IMR-90 (cell line): ENCODE measurements around the gene IGFBP6. TPM values are rescaled to one million over a fixed set of nuclear protein-coding genes. Genes with fewer than 3 reads are reported as not detected.

Experiments used
- ATAC-seq: fragments of 200-7000 bp; cut with Tn5 transposase; 2 replicates; pipeline ENCODE4 v1.9.1; 2020; ENCODE audit warnings: low read depth, mild to moderate bottlenecking, moderate library complexity
- BruUV-seq: library from RNA; stranded (reverse); fragments of 400-500 nt; replicated peaks from 2 replicates; lab custom pipeline; 2021; lab: Mats Ljungman, UMichigan
- CTCF ChIA-PET: fragments of 300-600 bp; formaldehyde crosslinking; extraction: SDS; loops from one replicate; lab custom pipeline; 2021; ENCODE audit warnings: antibody characterized with exemption; lab: Yijun Ruan, JAX
- POLR2A ChIA-PET: fragments of 300-600 bp; sonication (Branson Sonifier 250); formaldehyde crosslinking; loops from one replicate; lab custom pipeline; 2022; ENCODE audit warnings: antibody characterized with exemption; ENCODE audit not compliant: unreplicated experiment; lab: Charles Lee
- DNase-seq: peaks from one replicate; pipeline ENCODE4 v3.0.0; 2013
- H2AFZ ChIP-seq: replicated peaks from 2 replicates; pipeline ENCODE3; 2013; ENCODE audit warnings: low read length, mild to moderate bottlenecking; ENCODE audit not compliant: poor library complexity
- H2AK5ac ChIP-seq: 2 replicates; pipeline ENCODE4 v1.6.1; 2013; ENCODE audit warnings: low read depth, low read length, inconsistent platforms
- H2AK9ac ChIP-seq: replicated peaks from 2 replicates; pipeline ENCODE3; 2013; ENCODE audit warnings: mild to moderate bottlenecking, low read depth, low read length, moderate library complexity; ENCODE audit not compliant: poor library complexity
- H2BK120ac ChIP-seq: 2 replicates; pipeline ENCODE4 v1.6.1; 2013; ENCODE audit warnings: low read depth, low read length, inconsistent platforms
- H2BK15ac ChIP-seq: 3 replicates; pipeline ENCODE4 v1.6.1; 2013; ENCODE audit warnings: low read depth, low read length, inconsistent platforms
- H2BK20ac ChIP-seq: 2 replicates; pipeline ENCODE4 v1.6.1; 2013; ENCODE audit warnings: low read depth, mild to moderate bottlenecking, inconsistent platforms, low read length, moderate library complexity
- H2BK5ac ChIP-seq: 2 replicates; pipeline ENCODE4 v1.6.1; 2013; ENCODE audit warnings: mild to moderate bottlenecking, low read depth, low read length, inconsistent platforms; ENCODE audit not compliant: poor library complexity, severe bottlenecking
- H3K14ac ChIP-seq: replicated peaks from 2 replicates; pipeline ENCODE4 v1.6.1; 2013; ENCODE audit warnings: low read depth, low read length, inconsistent platforms
- H3K18ac ChIP-seq: 2 replicates; pipeline ENCODE4 v1.6.1; 2013; ENCODE audit warnings: low read depth, low read length, control low read depth
- H3K23ac ChIP-seq: 2 replicates; pipeline ENCODE4 v1.6.1; 2013; ENCODE audit warnings: low read depth, low read length, inconsistent platforms
- H3K27ac ChIP-seq: 2 replicates; pipeline ENCODE4 v1.5.1; 2013; ENCODE audit warnings: mild to moderate bottlenecking, control low read depth, low read length; ENCODE audit not compliant: insufficient read depth
- H3K27me3 ChIP-seq: 2 replicates; pipeline ENCODE4 v1.6.1; 2013; ENCODE audit warnings: low read length; ENCODE audit not compliant: control insufficient read depth, insufficient read depth
- H3K36me3 ChIP-seq: 2 replicates; pipeline ENCODE4 v1.6.1; 2013; ENCODE audit warnings: low read length, mixed read lengths; ENCODE audit not compliant: control insufficient read depth, insufficient read depth
- H3K4ac ChIP-seq: 2 replicates; pipeline ENCODE4 v1.6.1; 2013; ENCODE audit warnings: low read depth, low read length, inconsistent platforms
- H3K4me1 ChIP-seq: 2 replicates; pipeline ENCODE4 v1.6.1; 2013; ENCODE audit warnings: low read length, mixed read lengths; ENCODE audit not compliant: control insufficient read depth, insufficient read depth
- H3K4me2 ChIP-seq: 2 replicates; pipeline ENCODE4 v1.6.1; 2013; ENCODE audit warnings: low read depth, mild to moderate bottlenecking, control low read depth, low read length, moderate library complexity
- H3K4me3 ChIP-seq: 2 replicates; pipeline ENCODE4 v1.5.1; 2013; ENCODE audit warnings: low read depth, mild to moderate bottlenecking, control low read depth, low read length, moderate library complexity; ENCODE audit not compliant: insufficient read depth
- H3K56ac ChIP-seq: 2 replicates; pipeline ENCODE4 v1.6.1; 2013; ENCODE audit warnings: low read length, inconsistent platforms; ENCODE audit not compliant: insufficient read depth; ENCODE audit errors: extremely low read depth
- H3K79me1 ChIP-seq, 2 experiments: 2 replicates each; pipeline ENCODE4 v1.6.1; 2013; ENCODE audit warnings: low read length in 2 of 2, inconsistent platforms in 1 of 2, low read depth in 1 of 2
- H3K9ac ChIP-seq: 2 replicates; pipeline ENCODE4 v1.6.1; 2013; ENCODE audit warnings: low read depth, low read length, control low read depth
- H3K9me1 ChIP-seq: 2 replicates; pipeline ENCODE4 v1.6.1; 2013; ENCODE audit warnings: low read length, inconsistent platforms; ENCODE audit not compliant: insufficient read depth
- H3K9me3 ChIP-seq: 2 replicates; pipeline ENCODE4 v1.6.1; 2013; ENCODE audit warnings: low read length; ENCODE audit not compliant: control insufficient read depth, insufficient read depth
- H4K20me1 ChIP-seq: 2 replicates; pipeline ENCODE4 v1.6.1; 2013; ENCODE audit warnings: low read length, inconsistent platforms; ENCODE audit not compliant: insufficient read depth
- H4K5ac ChIP-seq: 2 replicates; pipeline ENCODE4 v1.6.1; 2013; ENCODE audit warnings: mild to moderate bottlenecking, low read depth, low read length, control low read depth
- H4K8ac ChIP-seq, 2 experiments: 2 replicates each; pipeline ENCODE4 v1.6.1; 2013; ENCODE audit warnings: low read depth in 2 of 2, low read length in 2 of 2, control low read depth in 1 of 2, inconsistent platforms in 1 of 2
- H4K91ac ChIP-seq: 2 replicates; pipeline ENCODE4 v1.6.1; 2013; ENCODE audit warnings: low read depth, low read length, inconsistent platforms; ENCODE audit not compliant: insufficient read depth
- BHLHE40 ChIP-seq: fragments of 150-350 bp; IDR thresholded peaks from 2 replicates; pipeline ENCODE4 v1.6.1; 2016; ENCODE audit warnings: mild to moderate bottlenecking, low read depth, low read length
- CHD1 ChIP-seq: IDR thresholded peaks from 2 replicates; pipeline ENCODE4 v1.6.1; 2012; ENCODE audit warnings: low read depth, low read length, improper control_type of control experiment
- FOS ChIP-seq: fragments of 150-350 bp; IDR thresholded peaks from 2 replicates; pipeline ENCODE4 v1.6.1; 2016; ENCODE audit warnings: low read depth, low read length
- MAFK ChIP-seq: IDR thresholded peaks from 2 replicates; pipeline ENCODE4 v1.6.1; 2012; ENCODE audit warnings: low read depth, low read length, improper control_type of control experiment
- MXI1 ChIP-seq: IDR thresholded peaks from 2 replicates; pipeline ENCODE4 v1.6.1; 2012; ENCODE audit warnings: low read depth, mild to moderate bottlenecking, low read length, moderate library complexity, borderline replicate concordance
- RAD21 ChIP-seq: IDR thresholded peaks from 2 replicates; pipeline ENCODE4 v1.6.1; 2012; ENCODE audit warnings: low read length, improper control_type of control experiment
- RCOR1 ChIP-seq: IDR thresholded peaks from 2 replicates; pipeline ENCODE4 v1.6.1; 2012; ENCODE audit warnings: mild to moderate bottlenecking, low read length, improper control_type of control experiment; ENCODE audit not compliant: insufficient replicate concordance
- WGBS, 2 experiments: methylation state at CpG; one replicate each; pipeline versions ENCODE4 v1.1.5 to v1.1.7; 2013; ENCODE audit warnings: missing lambda C conversion rate in 2 of 2; ENCODE audit not compliant: insufficient read length in 1 of 2; ENCODE audit errors: extremely low coverage in 2 of 2; 5-methylcytosine and 5-hydroxymethylcytosine counted together
- dilution Hi-C: fragments of 300-500 bp; cut with HindIII; formaldehyde crosslinking; loops from one replicate; pipeline ENCODE4 v1.14.3; 2018; ENCODE audit warnings: low sequenced_read_pairs; ENCODE audit not compliant: unreplicated experiment
- in situ Hi-C: fragments of 300-500 bp; cut with MboI; formaldehyde crosslinking; loops from 3 replicates; pipeline ENCODE4 v1.14.3; 2019; ENCODE audit warnings: low sequenced_read_pairs, inconsistent platforms, mixed read lengths
- intact Hi-C: fragments of 100-400 bp; cut with micrococcal nuclease; formaldehyde crosslinking; loops from 2 replicates; pipeline ENCODE4 v1.10.0; 2022
- polyA plus RNA-seq, 3 experiments: library from polyadenylated mRNA; depleted of rRNA; stranded (reverse); fragments of >200 nt; gene quantifications; 2 replicates each; pipeline ENCODE4 v1.2.3, GENCODE V29; 2012; ENCODE audit warnings: low replicate concordance in 1 of 3
- total RNA-seq: library from RNA; depleted of rRNA; stranded (reverse); fragments of >200 nt; gene quantifications from 2 replicates; pipeline ENCODE4 v1.2.3, GENCODE V29; 2012
- TF ChIP-seq, protein P1 (sequence below): fragments of 150-350 bp; IDR thresholded peaks from 2 replicates; pipeline ENCODE4 v1.6.1; 2017; ENCODE audit warnings: mild to moderate bottlenecking, antibody characterized with exemption, low read length, low read depth

Gene IGFBP6
- total and polyA plus RNA-seq, 2 of the 4 experiments (the other 2 are of a cell fraction): 124 to 337 TPM

DNA sequence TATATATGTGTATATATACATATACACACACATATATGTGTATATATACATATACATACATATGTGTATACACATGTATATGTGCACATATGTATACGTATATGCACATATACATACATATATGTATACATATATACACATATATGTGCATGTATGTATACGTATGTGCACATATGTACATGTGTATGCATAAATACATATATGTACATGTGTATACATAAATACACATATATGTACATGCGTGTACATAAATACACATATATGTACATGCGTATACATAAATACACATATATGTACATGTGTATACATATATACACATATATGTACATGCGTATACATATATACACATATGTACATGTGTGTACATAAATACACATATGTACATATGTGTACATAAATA, 49.7 kb downstream of the IGFBP6 start:
- H3K27me3 ChIP-seq: no peaks in the 10 kb centered on the region
- H3K18ac ChIP-seq: no peak overlapping the region
- no peak overlapping the region for H4K91ac ChIP-seq
- no peak overlapping the region for H3K14ac ChIP-seq
- H3K4me2 ChIP-seq: no peak overlapping the region
- CTCF ChIA-PET: no interaction called here
- ATAC-seq (no peak), DNase-seq (no peak)
- no peak overlapping the region for H3K4ac ChIP-seq
- intact Hi-C loops: loop anchor here (5.0 kb wide), 1 partner anchor 40 kb away; no protein-coding TSS in a partner anchor
- H2AK5ac ChIP-seq: no peak overlapping the region
- dilution Hi-C loops: no loop called here
- H3K9ac ChIP-seq: no peak overlapping the region
- no peak overlapping the region for H4K5ac ChIP-seq
- no peak overlapping the region for H2BK20ac ChIP-seq
- no peak overlapping the region for H3K56ac ChIP-seq
- H3K36me3 ChIP-seq: no peaks in the 10 kb centered on the region
- H2BK5ac ChIP-seq: no peak overlapping the region
- H4K20me1 ChIP-seq: no peaks in the 10 kb centered on the region
- in situ Hi-C loops: no loop called here
- H2BK15ac ChIP-seq: no peak overlapping the region
- H3K9me3 ChIP-seq: no peaks in the 10 kb centered on the region
- H3K4me3 ChIP-seq: no peak overlapping the region
- H3K79me1 ChIP-seq: no peaks in the 10 kb centered on the region
- WGBS, 2 experiments: no CpG with 5 or more reads among the region's 5 CpGs
- no TSS peak for BruUV-seq
- H3K23ac ChIP-seq: no peak overlapping the region
- no peak overlapping the region for H2BK120ac ChIP-seq
- POLR2A ChIA-PET: no interaction called here
- H3K9me1 ChIP-seq: no peaks in the 10 kb centered on the region
- H3K27ac ChIP-seq: no peak overlapping the region
- TF ChIP-seq, protein P1, sequence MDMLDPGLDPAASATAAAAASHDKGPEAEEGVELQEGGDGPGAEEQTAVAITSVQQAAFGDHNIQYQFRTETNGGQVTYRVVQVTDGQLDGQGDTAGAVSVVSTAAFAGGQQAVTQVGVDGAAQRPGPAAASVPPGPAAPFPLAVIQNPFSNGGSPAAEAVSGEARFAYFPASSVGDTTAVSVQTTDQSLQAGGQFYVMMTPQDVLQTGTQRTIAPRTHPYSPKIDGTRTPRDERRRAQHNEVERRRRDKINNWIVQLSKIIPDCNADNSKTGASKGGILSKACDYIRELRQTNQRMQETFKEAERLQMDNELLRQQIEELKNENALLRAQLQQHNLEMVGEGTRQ: no peak
- TF ChIP-seq MXI1: no peak
- TF ChIP-seq RAD21: no peak
- TF ChIP-seq BHLHE40: no peak
- no peak for TF ChIP-seq MAFK
- no peak for TF ChIP-seq RCOR1
- TF ChIP-seq FOS: no peak
- TF ChIP-seq CHD1: no peak
- no peak overlapping the region for H4K8ac ChIP-seq
- H2AFZ ChIP-seq: no peak overlapping the region
- H3K4me1 ChIP-seq: no peaks in the 10 kb centered on the region
- no peak overlapping the region for H2AK9ac ChIP-seq
